ENCODE measurements around the gene MICALL1.

- TF ChIP-seq CTCF (IDR thresholded peaks at IDR 0.05 in 2 of 3, conservative IDR thresholded peaks at IDR 0.05 in 1 of 3; ENCODE audit: insufficient read depth in 2 of 3, low read depth in 1 of 3, low read length in 3 of 3) (no peak), LARP7 (IDR thresholded peaks at IDR 0.05) (no peak), EGR1 (conservative IDR thresholded peaks at IDR 0.05) (no peak), CCNT2 (IDR thresholded peaks at IDR 0.05; ENCODE audit: borderline replicate concordance, extremely low read depth, insufficient read length, low read depth, low read length) (no peak), HIVEP1 (CRISPR knock-in tag; IDR thresholded peaks at IDR 0.05) (no peak), HLTF (IDR thresholded peaks at IDR 0.05) (no peak), MAZ (CRISPR knock-in tag; conservative IDR thresholded peaks at IDR 0.05 in 1 of 2, IDR thresholded peaks at IDR 0.05 in 1 of 2) (no peak), KAT7 (CRISPR knock-in tag; IDR thresholded peaks at IDR 0.05; ENCODE audit: borderline replicate concordance) (no peak), RERE (CRISPR knock-in tag; IDR thresholded peaks at IDR 0.05; ENCODE audit: borderline replicate concordance) (no peak)
Measured at GRCh38 chr22:37862570-37863325, 43.3 kb upstream of the MICALL1 start.

Measured in K562 (cell line).